Measurements from ENCODE around the gene SEMA3D.

DNA sequence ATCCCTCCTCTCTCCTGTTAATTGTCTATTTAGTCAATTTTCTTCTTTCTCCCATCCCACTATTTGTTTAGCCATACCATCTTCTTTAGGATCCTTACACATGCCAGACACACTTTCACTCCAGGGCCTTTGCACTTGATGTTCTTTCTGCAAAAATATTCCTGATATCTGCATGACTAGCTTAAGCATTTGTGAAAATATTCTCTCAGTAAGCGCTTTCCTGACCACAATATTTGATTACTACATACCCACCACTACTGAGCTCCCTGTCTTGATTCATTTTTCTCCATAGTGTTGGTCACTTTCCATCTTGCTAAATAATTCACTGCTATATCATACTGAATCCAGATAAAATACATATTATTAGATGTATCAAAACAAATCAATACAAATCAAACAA, 75.1 kb downstream of the SEMA3D start:
- TF ChIP-seq, protein P1, sequence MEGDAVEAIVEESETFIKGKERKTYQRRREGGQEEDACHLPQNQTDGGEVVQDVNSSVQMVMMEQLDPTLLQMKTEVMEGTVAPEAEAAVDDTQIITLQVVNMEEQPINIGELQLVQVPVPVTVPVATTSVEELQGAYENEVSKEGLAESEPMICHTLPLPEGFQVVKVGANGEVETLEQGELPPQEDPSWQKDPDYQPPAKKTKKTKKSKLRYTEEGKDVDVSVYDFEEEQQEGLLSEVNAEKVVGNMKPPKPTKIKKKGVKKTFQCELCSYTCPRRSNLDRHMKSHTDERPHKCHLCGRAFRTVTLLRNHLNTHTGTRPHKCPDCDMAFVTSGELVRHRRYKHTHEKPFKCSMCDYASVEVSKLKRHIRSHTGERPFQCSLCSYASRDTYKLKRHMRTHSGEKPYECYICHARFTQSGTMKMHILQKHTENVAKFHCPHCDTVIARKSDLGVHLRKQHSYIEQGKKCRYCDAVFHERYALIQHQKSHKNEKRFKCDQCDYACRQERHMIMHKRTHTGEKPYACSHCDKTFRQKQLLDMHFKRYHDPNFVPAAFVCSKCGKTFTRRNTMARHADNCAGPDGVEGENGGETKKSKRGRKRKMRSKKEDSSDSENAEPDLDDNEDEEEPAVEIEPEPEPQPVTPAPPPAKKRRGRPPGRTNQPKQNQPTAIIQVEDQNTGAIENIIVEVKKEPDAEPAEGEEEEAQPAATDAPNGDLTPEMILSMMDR (IDR thresholded peaks at IDR 0.05; ENCODE audit: low read depth, low read length) = no peak
- TF ChIP-seq POLR2A (IDR thresholded peaks at IDR 0.05; ENCODE audit: extremely low read depth, insufficient read length) (no peak), MAX (IDR thresholded peaks at IDR 0.05; ENCODE audit: low read depth, low read length) (no peak), MYC (IDR thresholded peaks at IDR 0.05; ENCODE audit: low read depth, low read length) (no peak)
